ENCODE results near the gene GOLGA7B.

GRCh38 chr10:97879241-97879640, 29.6 kb downstream of the GOLGA7B start:
- no peak for TF ChIP-seq CTCF (IDR thresholded peaks at IDR 0.05; ENCODE audit: low read depth, low read length, poor library complexity, severe bottlenecking)
- no peak for TF ChIP-seq EZH2phosphoT487 (IDR thresholded peaks at IDR 0.05; ENCODE audit: borderline replicate concordance, low read length)

Measured in DOHH2 (cell line).